ENCODE data around the gene SKI. TPM values are rescaled to one million over a fixed set of nuclear protein-coding genes. Genes with fewer than 3 reads are reported as not detected.

SKI gene
- total and polyA plus RNA-seq, 10 of the 15 experiments (the other 5 are each of a cell fraction or from before 2014, with no cell fraction given): 0.03 to 14.9 (median 0.96) TPM

- ATAC-seq: no peak
- ChIA-PET SMC1A (ENCODE audit: uncharacterized antibody, unreplicated experiment) (no interaction called here), POLR2A (no interaction called here), CTCF (no interaction called here), RAD21 (ENCODE audit: unreplicated experiment) (no interaction called here)
- no peak for DNase-seq (ENCODE audit: low read depth, low spot score)
- in situ Hi-C loops (cut with MboI) (no loop called here), intact Hi-C loops (cut with micrococcal nuclease; ENCODE audit: unreplicated experiment) (no loop called here)
- Histone ChIP-seq H3K9me3 (replicated peaks; ENCODE audit: control insufficient read depth, insufficient read depth, low read length) (no peaks in the 10 kb centered on the region; the same call in 2 of the 3 replicates), H3K4me1 (ENCODE audit: control insufficient read depth, insufficient read depth, low read length) (no peaks in the 10 kb centered on the region), H3K27ac (ENCODE audit: control insufficient read depth, insufficient read depth) (no peak overlapping the region), H3K36me3 (ENCODE audit: control insufficient read depth in 2 of 2, insufficient read depth in 2 of 2, low read length in 1 of 2) (no peaks in the 10 kb centered on the region), H2AFZ (ENCODE audit: control insufficient read depth, low read depth, low read length) (no peak overlapping the region), H3K4me3 (no peak overlapping the region), H3K9ac (ENCODE audit: control insufficient read depth, insufficient read depth, low read length) (no peak overlapping the region), H3K79me2 (ENCODE audit: control insufficient read depth, insufficient read depth, low read length) (no peaks in the 10 kb centered on the region), H3K4me2 (ENCODE audit: control insufficient read depth, insufficient read depth) (no peak overlapping the region), H3K27me3 (replicated peaks in 1 of 2; ENCODE audit: control insufficient read depth in 2 of 2, insufficient read depth in 2 of 2, low read length in 1 of 2) (no peaks in the 10 kb centered on the region), H4K20me1 (ENCODE audit: control insufficient read depth, insufficient read depth) (no peaks in the 10 kb centered on the region)
- WGBS (ENCODE audit: insufficient coverage, insufficient replicate concordance, low lambda C conversion rate, missing lambda C conversion rate): 43% methylated on average over 18 of the region's 18 CpGs
- BruUV-seq (replicated peaks): no TSS peak
- no peak for FAIRE-seq
- no peak for TF ChIP-seq PBX3 (IDR thresholded peaks at IDR 0.05; ENCODE audit: insufficient replicate concordance, low read depth, low read length)
- no peak for TF ChIP-seq CREM (IDR thresholded peaks at IDR 0.05; ENCODE audit: low read depth)
- no peak for TF ChIP-seq STAT1 (conservative IDR thresholded peaks at IDR 0.05)
- no peak for TF ChIP-seq PAX5 (IDR thresholded peaks at IDR 0.05; ENCODE audit: borderline replicate concordance, low read depth, low read length)
- TF ChIP-seq TARDBP (IDR thresholded peaks at IDR 0.05; ENCODE audit: borderline replicate concordance): no peak
- no peak for TF ChIP-seq MTA2 (IDR thresholded peaks at IDR 0.05; ENCODE audit: low read depth)
- no peak for TF ChIP-seq PAX8 (IDR thresholded peaks at IDR 0.05)
- no peak for TF ChIP-seq BCLAF1 (IDR thresholded peaks at IDR 0.05)
- no peak for TF ChIP-seq CHD4 (IDR thresholded peaks at IDR 0.05)
- no peak for TF ChIP-seq MYC (IDR thresholded peaks at IDR 0.05; ENCODE audit: insufficient read depth, insufficient read length, insufficient replicate concordance, low read length, severe bottlenecking)
- no peak for TF ChIP-seq LARP7 (IDR thresholded peaks at IDR 0.05)
- no peak for TF ChIP-seq BACH1 (IDR thresholded peaks at IDR 0.05; ENCODE audit: borderline replicate concordance)
- TF ChIP-seq SREBF2 (IDR thresholded peaks at IDR 0.05; ENCODE audit: low read length): no peak
- no peak for TF ChIP-seq RCOR1 (conservative IDR thresholded peaks at IDR 0.05; ENCODE audit: low read depth, low read length)
- TF ChIP-seq TCF7 (IDR thresholded peaks at IDR 0.05; ENCODE audit: borderline replicate concordance): no peak
- no peak for TF ChIP-seq NBN (IDR thresholded peaks at IDR 0.05)
Measured at GRCh38 chr1:2324553-2325366, 96.6 kb downstream of the SKI start.
